SK-N-SH treated with all-trans-retinoic acid at 6 μM for 48 hours (cell line): ENCODE measurements around the gene CATSPER3.

ENCODE experiments used
- ATAC-seq: fragments of 200-7000 bp; cut with Tn5 transposase; 3 replicates; pipeline ENCODE4 v1.9.1; 2020; ENCODE audit warnings: mild to moderate bottlenecking, moderate library complexity
- BACH2 ChIP-seq: fragments of 250-450 bp; sonication (Bioruptor Pico); IDR thresholded peaks from 2 replicates; pipeline ENCODE4 v1.9.0; 2021; ENCODE audit warnings: mild to moderate bottlenecking, borderline replicate concordance
- CSDC2 ChIP-seq: fragments of 250-450 bp; sonication (Bioruptor Pico); IDR thresholded peaks from 2 replicates; pipeline ENCODE4 v1.5.0; 2020; ENCODE audit warnings: mild to moderate bottlenecking, moderate library complexity
- ESRRG ChIP-seq: fragments of 250-450 bp; sonication (Bioruptor Pico); IDR thresholded peaks from 2 replicates; pipeline ENCODE4 v1.6.1; 2021; ENCODE audit warnings: mild to moderate bottlenecking
- GLIS3 ChIP-seq: fragments of 250-450 bp; sonication (Bioruptor Pico); IDR thresholded peaks from 2 replicates; pipeline ENCODE4 v1.5.0; 2020; ENCODE audit warnings: mild to moderate bottlenecking, moderate library complexity
- ISL1 ChIP-seq: fragments of 250-450 bp; sonication (Bioruptor Pico); IDR thresholded peaks from 2 replicates; pipeline ENCODE4 v2.1.2; 2022; ENCODE audit warnings: mild to moderate bottlenecking, moderate library complexity
- OSR1 ChIP-seq: fragments of 250-450 bp; sonication (Bioruptor Pico); IDR thresholded peaks from 2 replicates; pipeline ENCODE4 v1.8.0; 2022; ENCODE audit warnings: moderate library complexity, mild to moderate bottlenecking, inconsistent platforms
- PPARA ChIP-seq: fragments of 250-450 bp; sonication (Bioruptor Pico); IDR thresholded peaks from 2 replicates; pipeline ENCODE4 v1.5.0; 2020; ENCODE audit warnings: mild to moderate bottlenecking, borderline replicate concordance
- RARB ChIP-seq: fragments of 250-450 bp; sonication (Bioruptor Pico); IDR thresholded peaks from 2 replicates; pipeline ENCODE4 v1.8.0; 2021; ENCODE audit warnings: mild to moderate bottlenecking, moderate library complexity
- SNAI2 ChIP-seq: fragments of 250-450 bp; sonication (Bioruptor Pico); IDR thresholded peaks from 2 replicates; pipeline ENCODE4 v1.5.0; 2020; ENCODE audit warnings: mild to moderate bottlenecking, moderate library complexity
- TCF4 ChIP-seq: fragments of 250-450 bp; sonication (Bioruptor Pico); IDR thresholded peaks from 2 replicates; pipeline ENCODE4 v1.8.0; 2021; ENCODE audit warnings: mild to moderate bottlenecking, moderate library complexity, borderline replicate concordance
- ZC3H10 ChIP-seq: fragments of 250-450 bp; sonication (Bioruptor Pico); IDR thresholded peaks from 2 replicates; pipeline ENCODE4 v1.5.1; 2021; ENCODE audit warnings: mild to moderate bottlenecking, moderate library complexity
- ZFP3 ChIP-seq: fragments of 250-450 bp; sonication (Bioruptor Pico); IDR thresholded peaks from 2 replicates; pipeline ENCODE4 v1.5.0; 2020; ENCODE audit warnings: mild to moderate bottlenecking, moderate library complexity
- ZFP30 ChIP-seq: fragments of 450-650 bp; formaldehyde crosslinking; IDR thresholded peaks from 2 replicates; pipeline ENCODE4 v1.5.0; 2022; ENCODE audit warnings: mild to moderate bottlenecking, moderate library complexity
- ZNF70 ChIP-seq: fragments of 450-650 bp; formaldehyde crosslinking; IDR thresholded peaks from 2 replicates; pipeline ENCODE4 v1.5.0; 2020; ENCODE audit warnings: mild to moderate bottlenecking, moderate library complexity
- TF ChIP-seq, protein P1 (sequence below): fragments of 250-450 bp; sonication (Bioruptor Pico); IDR thresholded peaks from 2 replicates; pipeline ENCODE4 v1.5.0; 2020; ENCODE audit warnings: mild to moderate bottlenecking, moderate library complexity
- TF ChIP-seq, protein P2 (sequence below): fragments of 250-450 bp; sonication (Bioruptor Pico); IDR thresholded peaks from 2 replicates; pipeline ENCODE4 v1.5.1; 2020; ENCODE audit warnings: low read depth, mild to moderate bottlenecking, moderate library complexity
- TF ChIP-seq, protein P3 (sequence below): fragments of 250-450 bp; sonication (Bioruptor Pico); IDR thresholded peaks from 2 replicates; pipeline ENCODE4 v1.5.1; 2021; ENCODE audit warnings: mild to moderate bottlenecking, moderate library complexity
- TF ChIP-seq, protein P4 (sequence below): fragments of 250-450 bp; sonication (Bioruptor Pico); IDR thresholded peaks from 2 replicates; pipeline ENCODE4 v1.8.0; 2020; ENCODE audit warnings: mild to moderate bottlenecking, moderate library complexity, borderline replicate concordance

The CATSPER3 gene

DNA sequence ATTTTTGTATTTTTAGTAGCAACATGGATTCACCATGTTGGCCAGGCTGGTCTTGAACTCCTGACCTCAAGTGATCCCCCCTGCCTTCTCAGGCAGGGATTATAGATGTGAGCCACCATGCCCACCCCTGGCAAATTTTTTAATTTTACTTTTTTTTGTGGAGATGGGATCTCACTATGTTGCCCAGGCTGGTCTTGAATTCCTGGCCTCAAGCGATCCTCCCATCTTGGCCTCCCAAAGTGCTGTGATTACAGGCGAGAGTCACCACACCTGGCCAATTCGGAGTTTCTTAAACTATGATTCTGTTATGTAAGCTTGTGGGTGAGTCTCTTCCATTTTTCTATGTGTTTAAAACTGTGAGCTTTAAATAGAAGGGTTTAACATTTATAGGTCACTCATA, 35.2 kb upstream of the CATSPER3 start:
- no peak for ATAC-seq
- TF ChIP-seq ZFP30, result no peak
- no peak for TF ChIP-seq CSDC2
- no peak for TF ChIP-seq ZC3H10 (CRISPR knock-in tag)
- TF ChIP-seq, protein P1, sequence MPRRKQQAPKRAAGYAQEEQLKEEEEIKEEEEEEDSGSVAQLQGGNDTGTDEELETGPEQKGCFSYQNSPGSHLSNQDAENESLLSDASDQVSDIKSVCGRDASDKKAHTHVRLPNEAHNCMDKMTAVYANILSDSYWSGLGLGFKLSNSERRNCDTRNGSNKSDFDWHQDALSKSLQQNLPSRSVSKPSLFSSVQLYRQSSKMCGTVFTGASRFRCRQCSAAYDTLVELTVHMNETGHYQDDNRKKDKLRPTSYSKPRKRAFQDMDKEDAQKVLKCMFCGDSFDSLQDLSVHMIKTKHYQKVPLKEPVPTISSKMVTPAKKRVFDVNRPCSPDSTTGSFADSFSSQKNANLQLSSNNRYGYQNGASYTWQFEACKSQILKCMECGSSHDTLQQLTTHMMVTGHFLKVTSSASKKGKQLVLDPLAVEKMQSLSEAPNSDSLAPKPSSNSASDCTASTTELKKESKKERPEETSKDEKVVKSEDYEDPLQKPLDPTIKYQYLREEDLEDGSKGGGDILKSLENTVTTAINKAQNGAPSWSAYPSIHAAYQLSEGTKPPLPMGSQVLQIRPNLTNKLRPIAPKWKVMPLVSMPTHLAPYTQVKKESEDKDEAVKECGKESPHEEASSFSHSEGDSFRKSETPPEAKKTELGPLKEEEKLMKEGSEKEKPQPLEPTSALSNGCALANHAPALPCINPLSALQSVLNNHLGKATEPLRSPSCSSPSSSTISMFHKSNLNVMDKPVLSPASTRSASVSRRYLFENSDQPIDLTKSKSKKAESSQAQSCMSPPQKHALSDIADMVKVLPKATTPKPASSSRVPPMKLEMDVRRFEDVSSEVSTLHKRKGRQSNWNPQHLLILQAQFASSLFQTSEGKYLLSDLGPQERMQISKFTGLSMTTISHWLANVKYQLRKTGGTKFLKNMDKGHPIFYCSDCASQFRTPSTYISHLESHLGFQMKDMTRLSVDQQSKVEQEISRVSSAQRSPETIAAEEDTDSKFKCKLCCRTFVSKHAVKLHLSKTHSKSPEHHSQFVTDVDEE (CRISPR knock-in tag), result no peak
- TF ChIP-seq, protein P2, sequence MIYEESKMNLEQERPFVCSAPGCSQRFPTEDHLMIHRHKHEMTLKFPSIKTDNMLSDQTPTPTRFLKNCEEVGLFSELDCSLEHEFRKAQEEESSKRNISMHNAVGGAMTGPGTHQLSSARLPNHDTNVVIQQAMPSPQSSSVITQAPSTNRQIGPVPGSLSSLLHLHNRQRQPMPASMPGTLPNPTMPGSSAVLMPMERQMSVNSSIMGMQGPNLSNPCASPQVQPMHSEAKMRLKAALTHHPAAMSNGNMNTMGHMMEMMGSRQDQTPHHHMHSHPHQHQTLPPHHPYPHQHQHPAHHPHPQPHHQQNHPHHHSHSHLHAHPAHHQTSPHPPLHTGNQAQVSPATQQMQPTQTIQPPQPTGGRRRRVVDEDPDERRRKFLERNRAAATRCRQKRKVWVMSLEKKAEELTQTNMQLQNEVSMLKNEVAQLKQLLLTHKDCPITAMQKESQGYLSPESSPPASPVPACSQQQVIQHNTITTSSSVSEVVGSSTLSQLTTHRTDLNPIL (CRISPR knock-in tag), result no peak
- TF ChIP-seq, protein P3, sequence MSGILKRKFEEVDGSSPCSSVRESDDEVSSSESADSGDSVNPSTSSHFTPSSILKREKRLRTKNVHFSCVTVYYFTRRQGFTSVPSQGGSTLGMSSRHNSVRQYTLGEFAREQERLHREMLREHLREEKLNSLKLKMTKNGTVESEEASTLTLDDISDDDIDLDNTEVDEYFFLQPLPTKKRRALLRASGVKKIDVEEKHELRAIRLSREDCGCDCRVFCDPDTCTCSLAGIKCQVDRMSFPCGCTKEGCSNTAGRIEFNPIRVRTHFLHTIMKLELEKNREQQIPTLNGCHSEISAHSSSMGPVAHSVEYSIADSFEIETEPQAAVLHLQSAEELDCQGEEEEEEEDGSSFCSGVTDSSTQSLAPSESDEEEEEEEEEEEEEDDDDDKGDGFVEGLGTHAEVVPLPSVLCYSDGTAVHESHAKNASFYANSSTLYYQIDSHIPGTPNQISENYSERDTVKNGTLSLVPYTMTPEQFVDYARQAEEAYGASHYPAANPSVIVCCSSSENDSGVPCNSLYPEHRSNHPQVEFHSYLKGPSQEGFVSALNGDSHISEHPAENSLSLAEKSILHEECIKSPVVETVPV, result no peak
- no peak for TF ChIP-seq SNAI2 (CRISPR knock-in tag)
- TF ChIP-seq RARB (CRISPR knock-in tag), result no peak
- no peak for TF ChIP-seq ZFP3 (CRISPR knock-in tag)
- TF ChIP-seq OSR1 (CRISPR knock-in tag), result no peak
- no peak for TF ChIP-seq TCF4 (CRISPR knock-in tag)
- TF ChIP-seq BACH2 (CRISPR knock-in tag), result no peak
- TF ChIP-seq ESRRG, result no peak

DNA sequence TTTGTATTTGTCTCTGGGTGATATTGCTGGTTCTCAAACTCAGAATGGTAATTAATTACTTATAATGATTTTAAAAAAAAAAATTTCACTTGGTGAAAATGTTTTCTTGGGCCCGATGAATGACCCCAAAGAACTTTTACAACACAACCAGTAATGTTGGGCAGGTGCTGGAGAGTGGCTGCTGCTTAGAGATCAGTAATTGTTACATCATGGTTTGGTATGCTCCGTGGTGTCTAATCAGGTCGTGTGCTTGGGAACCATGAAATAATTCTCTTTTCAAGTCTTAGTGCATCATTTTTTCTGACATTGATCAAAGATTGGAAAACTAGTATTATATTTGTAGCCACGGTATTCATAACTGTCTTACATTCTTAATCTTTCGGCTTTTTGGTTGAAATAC, 33.5 kb upstream of the CATSPER3 start:
- no peak for TF ChIP-seq ZNF70 (CRISPR knock-in tag)
- TF ChIP-seq, protein P4, sequence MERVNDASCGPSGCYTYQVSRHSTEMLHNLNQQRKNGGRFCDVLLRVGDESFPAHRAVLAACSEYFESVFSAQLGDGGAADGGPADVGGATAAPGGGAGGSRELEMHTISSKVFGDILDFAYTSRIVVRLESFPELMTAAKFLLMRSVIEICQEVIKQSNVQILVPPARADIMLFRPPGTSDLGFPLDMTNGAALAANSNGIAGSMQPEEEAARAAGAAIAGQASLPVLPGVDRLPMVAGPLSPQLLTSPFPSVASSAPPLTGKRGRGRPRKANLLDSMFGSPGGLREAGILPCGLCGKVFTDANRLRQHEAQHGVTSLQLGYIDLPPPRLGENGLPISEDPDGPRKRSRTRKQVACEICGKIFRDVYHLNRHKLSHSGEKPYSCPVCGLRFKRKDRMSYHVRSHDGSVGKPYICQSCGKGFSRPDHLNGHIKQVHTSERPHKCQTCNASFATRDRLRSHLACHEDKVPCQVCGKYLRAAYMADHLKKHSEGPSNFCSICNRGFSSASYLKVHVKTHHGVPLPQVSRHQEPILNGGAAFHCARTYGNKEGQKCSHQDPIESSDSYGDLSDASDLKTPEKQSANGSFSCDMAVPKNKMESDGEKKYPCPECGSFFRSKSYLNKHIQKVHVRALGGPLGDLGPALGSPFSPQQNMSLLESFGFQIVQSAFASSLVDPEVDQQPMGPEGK (CRISPR knock-in tag), result no peak
- TF ChIP-seq, protein P3, result no peak
- no peak for TF ChIP-seq CSDC2
- no peak for TF ChIP-seq ISL1 (CRISPR knock-in tag)
- TF ChIP-seq RARB (CRISPR knock-in tag), result no peak
- no peak for TF ChIP-seq BACH2 (CRISPR knock-in tag)
- no peak for TF ChIP-seq ZFP3 (CRISPR knock-in tag)
- TF ChIP-seq TCF4 (CRISPR knock-in tag), result no peak
- TF ChIP-seq, protein P1 (CRISPR knock-in tag), result no peak
- TF ChIP-seq PPARA, result no peak
- TF ChIP-seq GLIS3, result no peak
- no peak for ATAC-seq
